ENCODE results near the gene CYP46A1.

DNA sequence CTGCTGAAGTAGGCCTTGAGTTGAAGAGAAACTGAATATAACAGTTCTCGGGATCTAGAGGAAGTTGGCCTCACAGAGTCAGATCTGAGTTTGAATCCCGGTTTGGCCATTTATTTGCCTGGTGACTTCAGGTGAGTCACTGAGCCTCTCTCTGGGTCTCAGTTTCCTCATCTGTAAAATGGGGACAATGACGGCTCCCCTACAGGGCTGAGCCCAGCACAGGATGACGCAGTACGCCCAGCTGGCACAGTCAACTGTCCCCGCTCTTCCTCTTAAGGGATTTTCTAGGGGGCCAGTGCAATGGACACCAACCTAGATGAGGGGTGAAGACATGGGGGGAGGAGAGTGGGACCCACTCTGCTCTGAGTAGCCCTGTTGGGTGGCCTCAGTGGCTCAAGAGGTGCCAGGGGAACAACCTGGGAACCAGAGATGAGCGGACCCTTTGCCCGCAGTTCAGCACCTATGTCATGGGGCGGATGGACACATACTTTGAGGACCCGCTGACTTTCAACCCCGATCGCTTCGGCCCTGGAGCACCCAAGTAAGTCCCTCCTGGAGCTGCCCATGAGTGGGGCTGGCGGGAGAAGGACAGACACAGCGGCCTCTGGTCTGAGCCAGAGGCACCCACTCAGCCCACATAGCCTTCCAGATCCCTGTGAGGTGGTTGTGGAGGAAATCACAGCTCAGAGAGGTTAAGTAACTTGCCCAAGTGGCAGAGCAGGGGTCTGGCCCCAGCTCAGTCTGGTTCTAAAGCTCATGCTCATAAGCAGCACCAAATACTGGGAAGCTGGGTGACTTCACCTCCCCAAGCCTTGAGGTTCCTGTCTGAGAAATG is 41.1 kb downstream of the CYP46A1 start:
- TF ChIP-seq, protein P1, sequence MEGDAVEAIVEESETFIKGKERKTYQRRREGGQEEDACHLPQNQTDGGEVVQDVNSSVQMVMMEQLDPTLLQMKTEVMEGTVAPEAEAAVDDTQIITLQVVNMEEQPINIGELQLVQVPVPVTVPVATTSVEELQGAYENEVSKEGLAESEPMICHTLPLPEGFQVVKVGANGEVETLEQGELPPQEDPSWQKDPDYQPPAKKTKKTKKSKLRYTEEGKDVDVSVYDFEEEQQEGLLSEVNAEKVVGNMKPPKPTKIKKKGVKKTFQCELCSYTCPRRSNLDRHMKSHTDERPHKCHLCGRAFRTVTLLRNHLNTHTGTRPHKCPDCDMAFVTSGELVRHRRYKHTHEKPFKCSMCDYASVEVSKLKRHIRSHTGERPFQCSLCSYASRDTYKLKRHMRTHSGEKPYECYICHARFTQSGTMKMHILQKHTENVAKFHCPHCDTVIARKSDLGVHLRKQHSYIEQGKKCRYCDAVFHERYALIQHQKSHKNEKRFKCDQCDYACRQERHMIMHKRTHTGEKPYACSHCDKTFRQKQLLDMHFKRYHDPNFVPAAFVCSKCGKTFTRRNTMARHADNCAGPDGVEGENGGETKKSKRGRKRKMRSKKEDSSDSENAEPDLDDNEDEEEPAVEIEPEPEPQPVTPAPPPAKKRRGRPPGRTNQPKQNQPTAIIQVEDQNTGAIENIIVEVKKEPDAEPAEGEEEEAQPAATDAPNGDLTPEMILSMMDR (IDR thresholded peaks at IDR 0.05), result no peak
- TF ChIP-seq ZFX (IDR thresholded peaks at IDR 0.05; ENCODE audit: borderline replicate concordance), result no peak

All from 22Rv1 (cell line).